Suppressor macrophage treated with lipopolysaccharide for 4 hours (primary cell): ENCODE data around the gene FBXW5.

Source experiments
- DNase-seq: peaks from one replicate; pipeline ENCODE4 v3.0.0-alpha.2; 2020

The FBXW5 gene

GRCh38 chr9:136977223-136977622 is 32.7 kb upstream of the FBXW5 start, which contains the start of gene PTGDS:
PTGDS (plus strand) TSS chr9:136977504; CDS start chr9:136977579, 75 bp downstream.
- no peak for DNase-seq

DNA sequence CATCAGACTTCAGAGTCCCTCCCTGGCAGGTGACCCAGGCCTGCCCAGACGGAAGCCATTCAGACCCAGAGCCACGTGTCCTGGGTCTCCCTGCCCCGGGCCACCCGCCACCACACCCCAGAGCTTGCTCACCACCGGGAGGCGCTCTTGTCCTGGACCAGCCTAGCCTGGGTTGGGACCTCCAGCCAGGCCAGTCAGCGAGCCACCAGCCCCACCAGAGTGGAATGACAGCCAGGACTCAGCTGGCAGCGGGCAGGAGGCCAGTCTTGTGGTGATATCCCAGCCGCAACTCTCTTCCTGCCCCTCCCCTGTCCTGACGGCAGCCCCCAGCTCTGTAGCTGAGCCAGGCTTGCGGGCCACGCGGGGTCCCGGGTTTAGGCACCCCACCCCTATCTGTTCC is 31.1 kb upstream of the FBXW5 start:
- DNase-seq, result peak; percentile 37

DNA sequence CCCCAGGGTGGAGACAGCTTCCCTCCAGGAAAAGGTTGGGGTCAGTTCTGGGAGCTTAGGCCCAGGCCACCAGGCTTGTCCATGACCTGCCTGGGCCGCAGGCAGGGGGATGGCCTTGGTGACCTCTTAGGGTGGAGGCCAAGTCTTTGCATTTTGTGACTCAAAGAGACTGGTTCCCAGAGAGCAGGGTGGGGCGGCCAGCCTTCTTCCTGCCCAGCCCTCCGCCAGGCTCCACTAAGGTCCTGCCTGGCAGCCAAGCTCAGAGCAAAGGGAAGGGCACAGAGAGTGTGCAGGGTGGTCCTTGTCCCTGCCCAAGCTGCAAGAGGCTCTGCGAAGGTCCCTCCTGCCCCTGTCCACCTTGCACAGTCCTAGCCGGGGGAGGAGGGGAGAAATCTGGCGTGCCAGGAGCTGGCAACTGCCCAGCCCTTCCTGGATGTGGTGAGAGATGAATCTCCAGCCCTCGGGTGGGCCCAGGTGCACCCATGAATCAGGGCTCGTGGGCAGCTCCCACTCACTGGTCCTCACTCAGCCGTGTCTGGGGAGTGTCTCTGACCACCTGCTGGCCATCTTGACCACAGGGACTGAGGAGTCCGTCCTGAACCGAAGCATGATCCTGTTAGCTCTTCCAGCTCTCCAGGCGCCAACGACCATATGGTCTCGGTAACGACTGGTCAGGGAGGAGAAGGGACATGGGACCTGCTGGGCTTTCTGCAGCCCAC is 30.4 kb upstream of the FBXW5 start:
- DNase-seq, result no peak

GRCh38 chr9:136973618-136974617 is 29.4 kb upstream of the FBXW5 start:
- DNase-seq, result no peak

DNA sequence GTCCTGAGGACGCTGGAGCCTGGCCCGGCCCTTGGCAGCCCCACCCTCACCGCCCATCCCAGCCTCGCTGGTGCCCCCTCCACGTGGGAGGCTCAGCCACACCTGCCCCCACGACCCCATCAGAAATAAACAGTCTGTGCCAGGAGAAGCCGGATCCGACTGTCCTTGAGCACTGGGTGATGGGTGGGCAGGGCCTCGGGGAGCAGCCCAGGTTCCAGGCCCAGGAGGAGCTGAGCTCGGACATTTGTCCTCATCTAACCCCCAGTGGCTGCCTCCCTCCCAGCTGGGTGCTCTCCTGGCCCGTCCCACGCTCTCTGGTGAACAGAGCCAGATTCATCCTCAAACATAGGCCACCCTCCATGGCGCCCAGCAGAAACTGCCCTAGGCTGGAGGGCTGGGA is 28.2 kb upstream of the FBXW5 start:
- DNase-seq, result no peak

DNA sequence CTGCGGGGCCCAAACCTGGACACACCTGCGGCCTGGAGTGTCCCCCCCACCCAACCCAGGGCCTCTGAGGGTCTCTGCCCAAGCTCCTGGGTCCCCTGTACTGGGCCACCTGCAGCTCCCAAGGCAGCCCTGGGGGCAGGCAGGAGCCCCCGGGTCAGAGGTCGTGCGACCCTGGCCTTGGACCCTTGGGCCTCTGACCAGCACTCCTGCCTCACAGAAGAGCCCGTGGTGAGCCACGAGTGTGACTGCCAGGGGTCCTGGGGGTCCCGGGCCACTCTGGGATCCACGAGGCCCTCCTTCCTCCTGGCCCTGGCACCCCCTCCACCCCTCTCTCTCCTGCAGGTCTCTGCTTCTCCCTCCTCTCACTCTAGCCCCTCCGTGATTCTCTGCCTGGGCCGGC is 27.8 kb upstream of the FBXW5 start:
- DNase-seq, result no peak

GRCh38 chr9:136971746-136972145 is 27.2 kb upstream of the FBXW5 start:
- DNase-seq, result no peak

- no peak for DNase-seq
Observed at GRCh38 chr9:136970361-136970760, 25.8 kb upstream of the FBXW5 start.

DNA sequence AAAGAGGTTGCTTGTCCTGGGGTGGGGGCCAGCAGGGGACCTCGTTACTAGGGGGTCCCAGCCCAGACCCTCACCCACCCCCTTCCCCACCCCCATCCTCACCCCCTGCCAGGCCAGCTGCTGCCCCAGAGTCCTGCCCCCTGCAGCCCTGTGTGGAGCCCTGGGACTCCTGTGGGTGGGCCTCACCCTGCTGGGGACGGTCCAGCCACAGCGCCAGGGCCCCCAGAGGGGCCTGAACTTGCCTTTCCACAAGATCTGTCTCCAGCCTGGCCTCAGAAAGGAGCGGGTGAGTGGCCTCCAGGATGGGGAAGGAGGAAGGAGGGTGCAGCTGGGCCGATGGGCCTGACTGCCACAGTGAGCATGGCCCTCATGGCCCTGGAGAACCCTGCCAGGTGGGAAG is 25.2 kb upstream of the FBXW5 start:
- no peak for DNase-seq

GRCh38 chr9:136969150-136969549 is 24.6 kb upstream of the FBXW5 start:
- no peak for DNase-seq

- no peak for DNase-seq
Observed at GRCh38 chr9:136968333-136969127, 24.0 kb upstream of the FBXW5 start.

GRCh38 chr9:136965771-136966484 is 21.4 kb upstream of the FBXW5 start:
- DNase-seq, result peak; percentile 61

DNA sequence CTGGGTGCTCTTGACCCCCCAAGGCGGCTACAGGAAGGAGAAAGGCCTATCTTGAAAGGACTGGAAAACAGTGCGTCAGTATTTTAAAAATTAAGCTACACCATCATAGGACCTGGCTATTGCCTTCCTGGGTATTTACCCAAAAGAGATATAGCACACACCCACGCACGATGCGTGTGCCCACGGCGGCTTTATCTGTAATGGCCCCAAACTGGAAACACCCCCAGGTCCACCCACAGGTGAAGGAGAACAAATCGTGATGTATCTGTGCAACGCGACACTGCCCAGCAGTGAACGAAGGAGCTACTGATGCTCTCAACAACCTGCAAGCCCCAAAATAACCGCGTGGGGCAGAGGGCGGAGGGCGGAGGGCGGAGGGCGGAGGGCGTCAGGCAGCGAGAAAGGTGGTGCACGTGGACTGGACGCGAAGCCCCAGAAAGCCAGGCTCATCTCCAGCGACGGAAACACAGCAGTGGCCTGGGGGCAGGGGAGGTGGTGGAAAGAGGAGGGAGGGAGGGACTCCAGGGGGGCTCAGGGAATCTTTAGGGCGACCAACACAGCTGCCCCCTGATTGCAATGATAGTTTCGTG is 20.4 kb upstream of the FBXW5 start:
- no peak for DNase-seq

- no peak for DNase-seq
Observed at GRCh38 chr9:136964171-136964689, 19.7 kb upstream of the FBXW5 start.

- DNase-seq, result no peak
Observed at GRCh38 chr9:136963751-136964150, 19.2 kb upstream of the FBXW5 start.

DNA sequence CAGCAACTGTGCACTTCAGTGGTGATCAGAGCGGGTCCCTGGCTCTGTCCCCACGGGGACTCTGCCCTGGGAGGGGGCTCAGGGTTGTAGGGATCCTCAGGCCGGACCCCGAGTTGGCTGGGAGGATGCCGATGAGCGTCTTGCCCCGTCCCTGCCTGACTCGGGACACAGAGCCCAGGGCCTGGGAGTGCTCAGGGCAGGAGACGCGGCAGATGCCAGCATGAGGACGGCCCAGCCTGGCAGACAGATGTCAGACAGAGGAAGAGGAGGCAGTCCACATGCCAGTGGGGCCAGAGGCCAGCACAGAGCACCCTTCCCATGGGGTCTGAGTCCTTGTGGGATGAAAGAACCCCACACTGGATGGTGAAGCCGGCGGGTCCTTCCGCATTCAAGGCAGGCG is 18.8 kb upstream of the FBXW5 start:
- no peak for DNase-seq

- no peak for DNase-seq
Observed at GRCh38 chr9:136962701-136963248, 18.2 kb upstream of the FBXW5 start.

DNA sequence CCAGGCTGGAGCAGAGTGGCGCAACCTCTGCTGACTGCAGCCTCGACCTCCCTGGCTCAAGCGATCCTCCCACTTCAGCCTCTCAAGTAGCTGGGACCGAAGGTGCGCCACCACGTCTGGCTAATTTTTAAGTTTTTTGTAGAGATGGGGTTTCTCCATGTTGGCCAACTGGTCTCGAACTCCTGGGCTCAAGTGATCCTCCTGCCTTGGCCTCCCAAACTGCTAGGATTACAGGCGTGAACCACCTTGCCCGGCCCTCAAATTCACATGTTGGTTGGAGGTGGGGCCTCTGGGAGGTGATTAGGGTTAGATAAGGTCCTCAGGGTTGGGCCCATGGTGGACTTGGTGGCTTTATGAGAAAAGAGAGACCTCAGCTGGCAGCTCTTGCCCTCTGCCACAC is 17.6 kb upstream of the FBXW5 start:
- no peak for DNase-seq

DNA sequence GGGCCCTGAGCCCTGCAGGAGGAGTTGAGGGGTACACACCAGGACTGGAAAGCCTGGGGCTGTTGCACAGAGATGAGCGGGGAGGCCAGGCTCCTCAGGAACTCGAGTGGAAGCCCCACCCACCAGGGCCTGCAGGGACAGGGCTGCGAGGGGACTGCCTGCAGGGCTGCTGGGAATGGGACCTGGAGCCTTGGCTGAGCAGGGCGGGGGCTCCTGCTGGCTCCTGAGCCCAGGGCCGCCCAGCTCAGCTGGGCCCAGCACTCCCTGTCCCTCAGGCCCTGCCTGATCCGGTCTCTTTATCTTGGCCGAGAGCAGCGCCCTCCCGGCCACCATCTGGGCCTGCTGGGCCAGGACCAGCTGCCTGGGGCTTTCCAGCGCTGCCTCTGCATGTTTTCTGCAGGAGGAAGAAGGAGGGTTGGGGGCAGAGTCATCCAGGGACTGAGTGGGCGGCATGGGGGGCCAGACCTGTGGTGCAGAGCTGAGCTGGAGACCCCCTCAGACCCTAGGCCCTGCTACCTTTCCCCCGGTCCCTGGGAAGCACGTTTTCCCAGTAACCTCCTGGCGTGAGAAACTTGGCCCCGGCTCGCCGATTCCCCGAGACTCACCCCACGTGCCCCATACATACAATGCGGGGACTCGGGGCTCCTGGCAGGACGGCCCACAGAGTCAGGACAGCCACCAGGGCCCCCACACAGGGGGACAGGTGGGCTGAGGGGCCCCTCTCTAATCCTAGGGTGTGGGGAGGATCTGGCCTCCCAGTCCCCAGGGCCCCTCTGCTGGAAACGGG is 16.9 kb upstream of the FBXW5 start:
- DNase-seq, result no peak

DNA sequence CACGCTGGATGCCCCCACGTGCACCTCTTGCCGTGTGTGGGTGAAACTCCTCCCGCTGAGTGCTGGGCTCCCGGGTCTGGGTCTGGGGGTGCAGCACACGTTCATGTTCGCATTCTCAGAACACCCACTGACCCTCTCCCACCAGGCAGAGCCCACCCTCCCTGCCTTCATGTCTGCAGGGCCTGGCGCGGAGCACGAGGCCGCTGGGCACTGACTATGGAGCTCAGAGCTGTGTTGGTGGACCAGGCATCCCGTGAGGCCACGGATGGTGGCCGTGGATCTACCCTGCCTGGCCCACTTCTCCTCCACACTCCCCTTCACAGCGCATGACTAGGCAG is 16.4 kb upstream of the FBXW5 start:
- no peak for DNase-seq
